GM18907 (cell line): ENCODE results near the gene PTTG1IP.

Experiments
- ATAC-seq: cut with Tn5 transposase; IDR thresholded peaks from one replicate; pipeline ENCODE4 v1.9.1; 2021; ENCODE audit warnings: mild to moderate bottlenecking, moderate library complexity; ENCODE audit not compliant: unreplicated experiment

The PTTG1IP gene

GRCh38 chr21:44910229-44911067, 37.0 kb upstream of the PTTG1IP start:
- no peak for ATAC-seq

DNA sequence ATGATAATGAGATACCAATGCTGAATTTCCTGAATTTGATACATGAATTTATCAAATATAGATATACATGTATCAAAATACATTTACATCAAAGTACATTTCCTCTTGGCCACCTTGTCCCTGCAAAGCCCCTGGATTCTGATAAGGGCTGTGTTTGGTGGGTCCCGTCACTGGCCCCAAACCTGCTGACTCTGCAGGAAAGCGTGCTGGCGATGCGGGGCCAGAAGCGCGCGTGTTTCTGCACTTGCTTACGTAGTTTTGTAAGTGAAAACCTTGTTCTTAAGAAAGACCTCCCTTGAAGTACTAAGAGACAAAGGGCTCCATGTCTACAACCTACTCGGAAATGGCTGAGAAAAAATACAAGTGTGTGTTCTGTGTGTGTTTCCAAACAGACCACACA, 36.2 kb upstream of the PTTG1IP start:
- ATAC-seq = no peak

GRCh38 chr21:44908908-44909307, 35.4 kb upstream of the PTTG1IP start:
- ATAC-seq = no peak

DNA sequence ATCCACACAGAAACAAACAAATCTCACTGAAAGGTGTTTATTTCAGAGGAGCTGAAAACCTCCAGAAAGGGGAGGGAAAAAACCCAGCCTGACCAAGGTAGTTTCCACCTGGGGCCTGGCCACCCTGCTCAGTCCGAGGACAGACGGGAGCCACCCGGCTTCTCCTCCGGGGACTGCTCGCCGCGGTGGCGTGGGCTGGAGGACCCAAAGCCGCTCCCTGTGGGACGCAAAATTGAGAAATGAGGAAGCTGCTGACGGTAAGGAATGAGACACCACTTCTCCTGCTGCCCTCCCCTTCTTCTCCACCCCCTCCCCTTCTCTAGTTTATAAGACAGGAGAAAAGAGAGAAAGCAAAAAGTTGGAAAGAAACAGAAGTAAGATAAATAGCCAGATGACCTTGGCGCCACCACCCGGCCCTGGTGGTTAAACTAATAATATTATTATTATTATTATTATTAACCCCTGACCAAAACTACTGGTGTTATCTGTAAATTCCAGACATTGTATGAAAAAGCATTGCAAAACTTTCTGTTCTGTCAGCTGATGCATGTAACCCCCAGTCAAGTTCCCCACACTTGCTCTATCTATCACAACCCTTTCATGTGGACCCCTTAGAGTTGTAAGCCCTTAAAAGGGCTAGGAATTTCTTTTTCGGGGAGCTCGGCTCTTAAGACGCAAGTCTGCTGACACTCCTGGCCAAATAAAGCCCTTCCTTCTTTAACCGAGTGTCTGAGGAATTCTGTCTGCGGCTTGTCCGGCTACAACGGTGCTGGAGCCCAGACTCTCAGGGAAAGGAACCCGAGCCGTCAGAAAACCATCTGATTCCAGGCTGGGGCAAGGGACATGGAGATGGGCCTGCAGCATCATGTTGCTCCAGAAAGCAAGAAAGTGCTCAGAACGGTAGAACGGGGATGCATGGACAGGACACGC, 34.7 kb upstream of the PTTG1IP start:
- ATAC-seq = no peak

GRCh38 chr21:44907225-44907965, 33.9 kb upstream of the PTTG1IP start:
- no peak for ATAC-seq

DNA sequence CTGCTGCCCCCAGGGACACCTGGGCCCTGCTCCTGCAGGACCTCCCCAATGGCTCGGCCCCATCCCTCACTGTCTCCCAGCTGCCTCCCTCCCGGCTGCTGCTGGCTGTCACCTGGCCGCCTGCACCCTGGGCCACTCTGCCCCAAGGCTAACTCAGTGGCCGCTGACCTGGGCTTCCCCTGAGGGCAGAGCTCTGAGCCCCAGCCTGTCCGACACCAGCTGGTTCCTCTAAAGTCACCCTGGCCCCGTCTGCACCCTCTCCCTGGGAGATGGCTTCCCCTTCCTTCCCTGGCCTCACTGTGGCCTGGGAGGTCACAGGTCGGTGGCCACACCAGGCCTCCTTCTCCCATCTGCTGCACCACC, 32.2 kb upstream of the PTTG1IP start:
- ATAC-seq = no peak

DNA sequence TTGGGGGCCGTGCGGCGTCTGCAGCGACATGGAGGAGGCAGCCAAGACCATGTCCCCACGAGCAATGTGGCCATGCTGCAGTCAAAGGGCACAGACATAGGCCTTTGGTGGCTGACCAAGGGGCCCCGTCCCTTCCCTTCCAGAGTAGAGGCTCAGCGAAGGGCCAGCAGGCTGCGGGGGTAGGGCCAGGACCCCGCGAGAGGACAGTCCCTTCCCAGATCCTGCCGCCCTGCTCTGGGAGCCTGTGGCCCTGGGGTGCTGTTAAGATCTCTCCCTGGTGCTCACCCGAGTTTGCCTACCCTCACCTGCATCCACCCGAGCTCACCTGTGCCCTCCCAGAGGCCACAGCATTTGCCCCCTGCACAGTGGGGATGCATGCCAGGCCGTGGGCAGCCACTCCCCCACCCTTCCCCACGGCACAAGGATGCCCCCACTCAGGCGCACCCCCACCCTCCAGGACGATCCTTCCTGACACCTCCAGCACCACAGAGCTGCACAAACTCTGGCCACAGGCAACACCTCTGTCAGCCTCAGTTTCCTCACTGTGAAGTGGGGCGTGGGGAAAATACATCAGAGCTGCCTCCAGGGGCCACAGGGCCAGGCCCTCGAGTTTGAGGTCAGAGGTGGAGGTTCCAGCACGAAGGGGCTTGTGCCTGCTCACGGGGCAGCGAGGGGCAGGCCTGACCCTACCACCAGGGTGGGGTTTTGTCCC, 31.7 kb upstream of the PTTG1IP start:
- ATAC-seq = no peak

DNA sequence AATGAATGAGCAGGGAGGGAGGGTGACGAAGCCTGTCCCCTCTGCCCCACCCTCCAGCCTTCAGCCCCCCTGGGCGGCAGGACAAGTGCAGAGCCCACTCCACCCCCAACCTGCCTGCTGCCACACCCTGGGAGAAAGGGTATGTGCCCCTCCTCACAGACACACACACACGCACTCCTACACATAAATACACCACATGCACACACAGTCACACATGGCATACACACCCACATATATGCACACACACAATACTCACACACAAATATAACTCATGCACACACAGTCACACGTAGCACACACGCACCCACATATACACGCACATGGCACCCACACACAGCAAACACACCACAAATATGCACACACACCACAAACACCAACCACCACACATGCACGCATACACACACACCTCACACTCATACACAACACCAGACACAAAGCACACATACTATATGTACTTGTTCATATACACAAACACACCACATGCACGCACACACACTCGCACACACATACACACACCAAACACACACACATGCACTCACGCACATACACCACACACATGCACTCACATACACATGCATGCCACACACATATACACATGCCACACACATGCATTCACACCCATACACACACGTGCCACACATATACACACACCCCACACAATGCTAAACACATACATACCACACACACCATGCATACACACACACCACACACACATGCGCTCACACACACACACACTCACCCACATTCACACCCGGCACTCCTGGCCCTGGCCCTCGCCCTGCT, 30.8 kb upstream of the PTTG1IP start:
- ATAC-seq = no peak

DNA sequence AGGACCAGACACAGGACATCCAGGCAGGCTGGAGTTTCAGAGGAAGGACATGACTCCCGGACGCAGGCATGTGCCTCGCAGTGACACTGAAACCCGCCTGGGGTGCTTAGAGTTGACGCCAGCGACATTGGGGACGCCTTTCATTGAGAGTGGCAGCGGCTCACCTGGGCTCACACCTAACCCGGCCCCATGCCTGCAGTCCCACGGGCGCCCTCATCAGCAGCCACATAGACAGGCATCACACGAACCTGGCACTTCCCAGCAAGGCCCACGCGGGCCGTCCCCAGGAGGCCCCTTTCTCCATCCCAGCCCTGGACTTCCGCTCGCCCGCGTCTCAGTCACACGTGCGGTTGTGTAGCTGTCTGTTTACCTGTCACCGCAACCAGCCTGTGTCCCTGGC, 30.2 kb upstream of the PTTG1IP start:
- no peak for ATAC-seq

DNA sequence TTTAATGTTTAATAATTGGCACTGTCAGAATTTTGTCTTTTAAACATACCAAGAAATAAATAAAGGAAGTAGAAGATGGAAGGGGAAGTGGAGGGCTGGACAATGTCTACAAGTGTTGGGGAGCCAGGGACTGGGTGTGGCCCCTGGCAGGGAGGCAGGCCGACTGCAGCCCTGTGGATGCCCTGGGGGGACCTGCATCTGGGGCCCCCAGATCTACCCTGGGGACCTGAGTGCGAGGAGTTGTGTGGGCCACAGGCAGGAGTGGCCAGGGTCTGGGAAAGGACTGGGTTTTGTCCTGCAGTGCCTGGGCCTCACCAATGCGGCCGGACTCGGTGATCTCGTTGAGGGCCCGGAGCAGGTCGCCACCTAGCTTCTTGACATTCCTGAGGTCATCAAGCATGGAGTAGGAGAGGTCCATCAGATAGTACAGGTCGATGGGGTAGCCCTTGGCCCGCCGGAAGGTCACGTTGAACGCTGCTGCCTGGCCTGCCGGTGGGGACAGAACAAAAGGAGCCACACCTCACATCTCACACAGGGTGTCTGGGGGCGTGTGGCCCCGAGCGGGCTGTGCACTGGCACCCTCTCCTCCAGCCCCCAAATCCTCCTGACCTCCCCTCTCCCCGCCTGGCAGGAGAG, 29.7 kb upstream of the PTTG1IP start:
- ATAC-seq = no peak

- ATAC-seq = no peak
Observed at GRCh38 chr21:44902268-44903049, 29.0 kb upstream of the PTTG1IP start.

- ATAC-seq = no peak
Observed at GRCh38 chr21:44901391-44902074, 28.0 kb upstream of the PTTG1IP start.

- ATAC-seq = no peak
Observed at GRCh38 chr21:44900559-44901251, 27.2 kb upstream of the PTTG1IP start.

DNA sequence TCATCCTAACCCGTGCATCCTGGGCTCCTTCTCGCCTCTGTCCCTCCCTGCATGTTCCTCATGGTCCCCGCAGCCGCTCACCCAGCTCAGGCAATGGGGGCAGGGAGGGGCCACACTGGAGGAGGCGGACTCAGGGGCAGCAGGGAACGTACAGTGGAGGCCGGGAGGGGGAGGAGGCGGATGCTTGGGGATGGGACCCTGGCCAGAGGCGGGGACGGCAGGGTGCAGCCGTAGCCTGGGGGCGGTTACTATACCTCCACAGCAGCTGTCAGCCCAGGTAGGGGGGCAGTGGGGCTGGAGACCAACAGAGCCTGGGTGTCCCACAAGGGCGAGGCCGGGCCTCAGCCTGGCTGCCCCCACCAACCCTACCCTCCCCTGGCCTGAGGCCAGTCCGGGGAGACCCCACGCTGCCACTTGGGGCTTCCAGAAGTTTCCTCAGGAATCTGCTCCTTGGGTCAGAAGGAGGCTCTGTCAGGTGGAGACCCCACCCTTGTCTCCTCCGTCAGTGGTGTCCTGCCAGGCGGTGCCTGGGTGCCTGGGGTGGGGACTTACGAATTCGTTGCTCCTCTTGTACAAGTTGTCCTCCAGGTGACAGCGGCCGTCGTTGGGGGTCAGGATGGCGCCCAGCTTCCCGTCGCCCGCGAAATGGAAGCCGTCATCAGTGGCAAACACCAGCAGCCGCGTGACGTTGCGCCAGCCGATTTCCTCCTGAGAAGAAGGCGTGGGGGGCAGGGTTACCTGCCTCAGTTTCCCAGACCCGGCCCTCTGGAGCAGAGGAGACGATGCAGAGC, 26.5 kb upstream of the PTTG1IP start:
- ATAC-seq = no peak

- no peak for ATAC-seq
Observed at GRCh38 chr21:44898851-44899767, 25.6 kb upstream of the PTTG1IP start.
